A549 (cell line): Measurements from ENCODE around the gene KRTAP4-1. TPM values are rescaled to one million over a fixed set of nuclear protein-coding genes. Genes with fewer than 3 reads are reported as not detected.
"Not testable (repeated sequence)": the region's sequence is repeated elsewhere in the genome, so short reads cannot be mapped to it uniquely, and the experiment has no call there.

Experiments
- ATAC-seq, 2 experiments: fragments of 200-7000 bp in 1 of 2; fragments of >200 bp in 1 of 2; cut with Nextera tagmentation in 1 of 2; cut with Tn5 transposase in 1 of 2; 3 replicates each; pipeline versions ENCODE4 v1.8.0 to v1.9.1; 2018 to 2020; ENCODE audit warnings: mild to moderate bottlenecking in 1 of 2, moderate library complexity in 1 of 2
- CTCF ChIA-PET: fragments of 300-600 bp; sonication (Branson Sonifier 250); formaldehyde crosslinking; extraction: SDS; loops from one replicate; lab custom pipeline; 2021; ENCODE audit warnings: antibody characterized with exemption, inconsistent platforms; lab: Yijun Ruan, JAX
- POLR2A ChIA-PET: fragments of 350-600 bp; formaldehyde crosslinking; extraction: SDS; loops from one replicate; lab custom pipeline; 2021; ENCODE audit warnings: antibody characterized with exemption, inconsistent platforms; lab: Yijun Ruan, JAX
- DNase-seq, 2 experiments: peaks; one replicate each; pipeline versions ENCODE4 v3.0.0 to v3.0.0-alpha.2; 2011 to 2016; ENCODE audit warnings: low read depth in 1 of 2, low spot score in 1 of 2
- FAIRE-seq: peaks from 2 replicates; lab custom pipeline; 2011; peaks lifted over from hg19 to GRCh38; lab: Jason Lieb, UNC
- H3K27ac ChIP-seq, 2 experiments: fragments of >200 bp; sonication (Bioruptor Twin); formaldehyde crosslinking; 3 replicates each; pipeline ENCODE4 v1.5.1; 2016 to 2017
- H3K4me1 ChIP-seq: fragments of >200 bp; sonication (Bioruptor Twin); formaldehyde crosslinking; 3 replicates; pipeline ENCODE4 v1.6.1; 2016
- H3K4me2 ChIP-seq: fragments of >200 bp; sonication (Bioruptor Twin); formaldehyde crosslinking; 3 replicates; pipeline ENCODE4 v1.6.1; 2016
- H3K4me3 ChIP-seq: fragments of >200 bp; sonication (Bioruptor Twin); formaldehyde crosslinking; 3 replicates; pipeline ENCODE4 v1.5.1; 2016
- H3K9me3 ChIP-seq: fragments of >200 bp; sonication (Bioruptor Twin); formaldehyde crosslinking; 3 replicates; pipeline ENCODE4 v1.6.1; 2016
- BHLHE40 ChIP-seq: IDR thresholded peaks from 2 replicates; pipeline ENCODE4 v1.6.1; 2012; ENCODE audit warnings: low read depth, low read length, inconsistent platforms
- CBX2 ChIP-seq: fragments of 200-600 bp; sonication (generic); IDR thresholded peaks from 2 replicates; pipeline ENCODE4 v1.6.1; 2016; ENCODE audit warnings: low read depth, mild to moderate bottlenecking, borderline replicate concordance
- CBX8 ChIP-seq: fragments of 200-600 bp; sonication (generic); IDR thresholded peaks from 2 replicates; pipeline ENCODE4 v1.6.1; 2016
- CEBPB ChIP-seq, 2 experiments: fragments of >200 bp in 1 of 2; sonication (Bioruptor Twin) in 1 of 2; formaldehyde crosslinking in 1 of 2; IDR thresholded peaks; 2 replicates each; pipeline ENCODE4 v1.6.1; 2012 to 2016
- EHMT2 ChIP-seq: fragments of 200-600 bp; sonication (generic); IDR thresholded peaks from 2 replicates; pipeline ENCODE4 v1.6.1; 2016; ENCODE audit warnings: antibody characterized with exemption, low read depth, mild to moderate bottlenecking, moderate library complexity
- GATA3 ChIP-seq: IDR thresholded peaks from 2 replicates; pipeline ENCODE4 v1.6.1; 2012; ENCODE audit warnings: borderline replicate concordance
- HOXB5 ChIP-seq: fragments of 250-450 bp; sonication (Bioruptor Pico); IDR thresholded peaks from 2 replicates; pipeline ENCODE4 v1.5.0; 2020; ENCODE audit warnings: mild to moderate bottlenecking, moderate library complexity
- JUN ChIP-seq, 2 experiments: fragments of >200 bp; sonication (Bioruptor Twin); formaldehyde crosslinking; IDR thresholded peaks; 2 replicates in 1 of 2; 3 replicates in 1 of 2; pipeline ENCODE4 v1.6.1; 2016 to 2017
- MAZ ChIP-seq: fragments of 150-350 bp; IDR thresholded peaks from 2 replicates; pipeline ENCODE4 v1.6.1; 2014; ENCODE audit warnings: antibody characterized with exemption, low read depth, low read length, borderline replicate concordance
- POLR2AphosphoS2 ChIP-seq: conservative IDR thresholded peaks from 2 replicates; pipeline ENCODE4 v1.6.1; 2012; ENCODE audit warnings: low read length, improper control_type of control experiment, inconsistent platforms
- RNF2 ChIP-seq: fragments of 200-600 bp; sonication (generic); IDR thresholded peaks from 2 replicates; pipeline ENCODE4 v1.6.1; 2016; ENCODE audit warnings: low read depth, mild to moderate bottlenecking, antibody characterized with exemption, moderate library complexity, borderline replicate concordance
- ZC3H11A ChIP-seq: fragments of 450-650 bp; IDR thresholded peaks from 2 replicates; pipeline ENCODE4 v1.6.1; 2014; ENCODE audit warnings: antibody characterized with exemption, mild to moderate bottlenecking
- ZFP36 ChIP-seq: fragments of 450-650 bp; IDR thresholded peaks from 2 replicates; pipeline ENCODE4 v1.6.1; 2014; ENCODE audit warnings: borderline replicate concordance; ENCODE audit not compliant: partially characterized antibody
- ZNF302 ChIP-seq: fragments of 250-450 bp; sonication (Bioruptor Pico); IDR thresholded peaks from 2 replicates; pipeline ENCODE4 v1.9.0; 2021; ENCODE audit warnings: inconsistent platforms, mild to moderate bottlenecking, moderate library complexity
- WGBS: methylation state at CpG from one replicate; pipeline ENCODE4 v1.1.6; 2017; ENCODE audit errors: missing lambda C conversion rate; 5-methylcytosine and 5-hydroxymethylcytosine counted together
- polyA plus RNA-seq, 4 experiments: library from polyadenylated mRNA; depleted of rRNA in 3 of 4; stranded (reverse); fragments of >200 nt; fragmentation: RNase III in 1 of 4; extraction: RNeasy Plus Mini Kit Qiagen cat#74134 plus additional on column Dnase treatment in 1 of 4; gene quantifications; 2 replicates in 3 of 4; 3 replicates in 1 of 4; pipeline ENCODE4 v1.2.3, GENCODE V29; 2011 to 2017
- TF ChIP-seq, protein P1 (sequence below): IDR thresholded peaks from 2 replicates; pipeline ENCODE4 v1.6.1; 2012
- TF ChIP-seq, protein P2 (sequence below): fragments of >200 bp; sonication (Bioruptor Twin); formaldehyde crosslinking; IDR thresholded peaks from 3 replicates; pipeline ENCODE4 v1.5.1; 2016
- TF ChIP-seq, protein P3 (sequence below): fragments of 150-350 bp; IDR thresholded peaks from 2 replicates; pipeline ENCODE4 v1.6.1; 2014; ENCODE audit warnings: low read depth, mild to moderate bottlenecking, low read length
- TF ChIP-seq, protein P4 (sequence below): fragments of 450-650 bp; IDR thresholded peaks from 2 replicates; pipeline ENCODE4 v1.6.1; 2014; ENCODE audit warnings: antibody characterized with exemption
- TF ChIP-seq, protein P5 (sequence below): fragments of 200-600 bp; sonication (generic); IDR thresholded peaks from 2 replicates; pipeline ENCODE4 v1.6.1; 2016; ENCODE audit warnings: antibody characterized with exemption, mild to moderate bottlenecking, moderate library complexity

KRTAP4-1 gene
- polyA plus RNA-seq, 2 of the 4 experiments (the other 2 are of a cell fraction), result 0.12 to 0.32 TPM

DNA sequence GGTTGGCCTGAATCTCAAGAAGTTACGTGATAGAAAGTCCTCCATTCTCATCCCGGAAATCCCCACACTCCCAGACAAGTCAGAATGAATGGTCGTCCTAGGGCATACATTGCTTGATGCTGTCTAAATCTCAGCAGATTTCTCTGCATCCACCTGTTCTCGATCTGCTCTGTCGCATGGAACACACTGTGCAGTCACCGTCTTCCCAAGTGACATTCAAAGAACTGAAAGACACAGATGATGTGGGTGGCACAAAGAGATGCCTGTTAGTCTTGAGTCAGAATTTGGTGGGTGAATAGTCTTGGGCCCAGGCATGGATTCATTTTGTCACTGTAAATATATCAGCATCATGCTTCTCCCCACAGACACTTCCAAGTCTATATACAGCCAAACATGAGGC lies 47.0 kb upstream of the KRTAP4-1 start (continued):
- TF ChIP-seq, protein P1, sequence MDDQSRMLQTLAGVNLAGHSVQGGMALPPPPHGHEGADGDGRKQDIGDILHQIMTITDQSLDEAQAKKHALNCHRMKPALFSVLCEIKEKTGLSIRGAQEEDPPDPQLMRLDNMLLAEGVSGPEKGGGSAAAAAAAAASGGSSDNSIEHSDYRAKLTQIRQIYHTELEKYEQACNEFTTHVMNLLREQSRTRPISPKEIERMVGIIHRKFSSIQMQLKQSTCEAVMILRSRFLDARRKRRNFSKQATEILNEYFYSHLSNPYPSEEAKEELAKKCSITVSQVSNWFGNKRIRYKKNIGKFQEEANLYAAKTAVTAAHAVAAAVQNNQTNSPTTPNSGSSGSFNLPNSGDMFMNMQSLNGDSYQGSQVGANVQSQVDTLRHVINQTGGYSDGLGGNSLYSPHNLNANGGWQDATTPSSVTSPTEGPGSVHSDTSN, result no peak
- no peak for TF ChIP-seq HOXB5 (CRISPR knock-in tag)

DNA sequence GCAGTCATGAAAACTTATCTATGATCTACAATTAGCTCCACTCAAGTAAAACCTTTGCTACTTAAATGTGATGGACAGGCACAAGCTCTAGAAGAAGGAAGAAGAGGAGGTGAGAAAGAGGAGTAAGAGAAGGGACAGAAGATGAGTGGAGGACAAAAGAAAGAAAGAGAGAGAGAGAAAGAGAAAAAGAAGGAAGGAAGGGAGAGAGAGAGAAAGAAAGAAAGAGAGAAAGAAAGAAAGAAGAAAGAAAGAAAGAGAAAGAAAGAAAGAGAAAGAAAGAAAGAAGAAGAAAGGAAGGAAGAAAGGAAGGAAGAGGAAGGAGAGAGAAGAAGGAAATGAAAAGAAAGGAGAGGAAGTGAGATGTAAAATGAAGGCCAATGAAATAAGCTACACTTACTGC lies 45.4 kb upstream of the KRTAP4-1 start:
- no peaks in the 10 kb centered on the region for H3K9me3 ChIP-seq
- CTCF ChIA-PET, result interaction anchor here (0.8 kb wide), 1 partner anchor 60 kb away, joined by 3 read pairs; no protein-coding TSS in a partner anchor
- H3K4me3 ChIP-seq, result no peak overlapping the region
- H3K4me1 ChIP-seq, result no peaks in the 10 kb centered on the region
- H3K4me2 ChIP-seq, result no peak overlapping the region
- ATAC-seq (no peak), DNase-seq (no peak), FAIRE-seq (no peak)
- POLR2A ChIA-PET, result no interaction called here
- no peak overlapping the region for H3K27ac ChIP-seq
- TF ChIP-seq JUN (IDR thresholded peaks at IDR 0.05) (no peak), CBX8 (no peak), CBX2 (no peak), HOXB5 (CRISPR knock-in tag) (no peak), GATA3 (no peak), CEBPB (IDR thresholded peaks at IDR 0.05) (no peak), ZFP36 (no peak), RNF2 (no peak), ZC3H11A (no peak), BHLHE40 (no peak)
- TF ChIP-seq, protein P2, sequence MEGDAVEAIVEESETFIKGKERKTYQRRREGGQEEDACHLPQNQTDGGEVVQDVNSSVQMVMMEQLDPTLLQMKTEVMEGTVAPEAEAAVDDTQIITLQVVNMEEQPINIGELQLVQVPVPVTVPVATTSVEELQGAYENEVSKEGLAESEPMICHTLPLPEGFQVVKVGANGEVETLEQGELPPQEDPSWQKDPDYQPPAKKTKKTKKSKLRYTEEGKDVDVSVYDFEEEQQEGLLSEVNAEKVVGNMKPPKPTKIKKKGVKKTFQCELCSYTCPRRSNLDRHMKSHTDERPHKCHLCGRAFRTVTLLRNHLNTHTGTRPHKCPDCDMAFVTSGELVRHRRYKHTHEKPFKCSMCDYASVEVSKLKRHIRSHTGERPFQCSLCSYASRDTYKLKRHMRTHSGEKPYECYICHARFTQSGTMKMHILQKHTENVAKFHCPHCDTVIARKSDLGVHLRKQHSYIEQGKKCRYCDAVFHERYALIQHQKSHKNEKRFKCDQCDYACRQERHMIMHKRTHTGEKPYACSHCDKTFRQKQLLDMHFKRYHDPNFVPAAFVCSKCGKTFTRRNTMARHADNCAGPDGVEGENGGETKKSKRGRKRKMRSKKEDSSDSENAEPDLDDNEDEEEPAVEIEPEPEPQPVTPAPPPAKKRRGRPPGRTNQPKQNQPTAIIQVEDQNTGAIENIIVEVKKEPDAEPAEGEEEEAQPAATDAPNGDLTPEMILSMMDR, result no peak
- TF ChIP-seq, protein P3, sequence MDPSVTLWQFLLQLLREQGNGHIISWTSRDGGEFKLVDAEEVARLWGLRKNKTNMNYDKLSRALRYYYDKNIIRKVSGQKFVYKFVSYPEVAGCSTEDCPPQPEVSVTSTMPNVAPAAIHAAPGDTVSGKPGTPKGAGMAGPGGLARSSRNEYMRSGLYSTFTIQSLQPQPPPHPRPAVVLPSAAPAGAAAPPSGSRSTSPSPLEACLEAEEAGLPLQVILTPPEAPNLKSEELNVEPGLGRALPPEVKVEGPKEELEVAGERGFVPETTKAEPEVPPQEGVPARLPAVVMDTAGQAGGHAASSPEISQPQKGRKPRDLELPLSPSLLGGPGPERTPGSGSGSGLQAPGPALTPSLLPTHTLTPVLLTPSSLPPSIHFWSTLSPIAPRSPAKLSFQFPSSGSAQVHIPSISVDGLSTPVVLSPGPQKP, result no peak
- TF ChIP-seq, protein P1, result no peak

DNA sequence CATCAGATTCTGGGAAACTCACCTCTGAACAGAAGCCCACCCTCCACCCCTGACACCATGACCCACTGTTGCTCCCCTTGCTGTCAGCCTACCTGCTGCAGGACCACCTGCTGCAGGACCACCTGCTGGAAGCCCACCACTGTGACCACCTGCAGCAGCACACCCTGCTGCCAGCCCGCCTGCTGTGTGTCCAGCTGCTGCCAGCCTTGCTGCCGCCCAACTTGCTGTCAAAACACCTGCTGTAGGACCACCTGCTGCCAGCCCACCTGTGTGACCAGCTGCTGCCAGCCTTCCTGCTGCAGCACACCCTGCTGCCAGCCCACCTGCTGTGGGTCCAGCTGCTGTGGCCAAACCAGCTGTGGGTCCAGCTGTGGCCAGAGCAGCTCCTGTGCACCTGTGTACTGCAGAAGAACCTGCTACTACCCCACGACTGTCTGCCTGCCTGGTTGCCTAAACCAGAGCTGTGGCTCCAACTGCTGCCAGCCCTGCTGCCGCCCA lies 41.9 kb upstream of the KRTAP4-1 start, which contains the start of gene KRTAP9-2:
KRTAP9-2 (plus strand) TSS at position 51 of the 498 bp plus-strand sequence; CDS start at position 58, 7 bp downstream.
- POLR2A ChIA-PET, H3K4me3 ChIP-seq, H3K4me2 ChIP-seq, CTCF ChIA-PET, H3K9me3 ChIP-seq, DNase-seq, ATAC-seq, H3K4me1 ChIP-seq, H3K27ac ChIP-seq, FAIRE-seq: not testable (repeated sequence)
- WGBS, result 48% methylated on average over 3 of the region's 4 CpGs

DNA sequence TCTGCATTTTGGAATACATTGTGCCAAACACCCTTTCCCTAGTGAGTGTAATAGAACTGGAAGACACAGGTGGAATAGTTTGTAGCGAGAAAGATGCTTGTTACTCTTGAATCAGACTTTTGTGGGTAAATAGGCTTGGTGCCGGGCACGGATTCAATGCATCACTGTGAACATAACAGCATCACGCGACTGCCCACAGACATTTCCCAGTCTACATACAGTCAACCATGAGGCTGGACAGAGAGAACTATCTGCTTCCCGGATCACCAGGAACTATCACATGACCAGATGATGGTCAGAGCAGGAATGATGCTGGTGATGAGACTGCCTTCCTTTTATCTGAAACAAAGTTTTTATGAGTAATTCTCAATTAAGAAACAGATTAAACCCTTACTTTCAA lies 41.3 kb upstream of the KRTAP4-1 start:
- no peak overlapping the region for H3K4me3 ChIP-seq
- no peaks in the 10 kb centered on the region for H3K9me3 ChIP-seq
- no peak overlapping the region for H3K4me2 ChIP-seq
- H3K27ac ChIP-seq, result no peak overlapping the region
- ATAC-seq, result no peak
- no peaks in the 10 kb centered on the region for H3K4me1 ChIP-seq
- ChIA-PET CTCF (interaction anchor here (1.1 kb wide), 1 partner anchor 37 kb away, joined by 4 read pairs; no protein-coding TSS in a partner anchor), POLR2A (no interaction called here)
- DNase-seq, result no peak
- WGBS, result 90% methylated on average over 6 of the region's 6 CpGs
- FAIRE-seq, result peak; percentile 80
- no peak for TF ChIP-seq POLR2AphosphoS2
- TF ChIP-seq, protein P4, sequence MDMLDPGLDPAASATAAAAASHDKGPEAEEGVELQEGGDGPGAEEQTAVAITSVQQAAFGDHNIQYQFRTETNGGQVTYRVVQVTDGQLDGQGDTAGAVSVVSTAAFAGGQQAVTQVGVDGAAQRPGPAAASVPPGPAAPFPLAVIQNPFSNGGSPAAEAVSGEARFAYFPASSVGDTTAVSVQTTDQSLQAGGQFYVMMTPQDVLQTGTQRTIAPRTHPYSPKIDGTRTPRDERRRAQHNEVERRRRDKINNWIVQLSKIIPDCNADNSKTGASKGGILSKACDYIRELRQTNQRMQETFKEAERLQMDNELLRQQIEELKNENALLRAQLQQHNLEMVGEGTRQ, result no peak
- TF ChIP-seq, protein P5, sequence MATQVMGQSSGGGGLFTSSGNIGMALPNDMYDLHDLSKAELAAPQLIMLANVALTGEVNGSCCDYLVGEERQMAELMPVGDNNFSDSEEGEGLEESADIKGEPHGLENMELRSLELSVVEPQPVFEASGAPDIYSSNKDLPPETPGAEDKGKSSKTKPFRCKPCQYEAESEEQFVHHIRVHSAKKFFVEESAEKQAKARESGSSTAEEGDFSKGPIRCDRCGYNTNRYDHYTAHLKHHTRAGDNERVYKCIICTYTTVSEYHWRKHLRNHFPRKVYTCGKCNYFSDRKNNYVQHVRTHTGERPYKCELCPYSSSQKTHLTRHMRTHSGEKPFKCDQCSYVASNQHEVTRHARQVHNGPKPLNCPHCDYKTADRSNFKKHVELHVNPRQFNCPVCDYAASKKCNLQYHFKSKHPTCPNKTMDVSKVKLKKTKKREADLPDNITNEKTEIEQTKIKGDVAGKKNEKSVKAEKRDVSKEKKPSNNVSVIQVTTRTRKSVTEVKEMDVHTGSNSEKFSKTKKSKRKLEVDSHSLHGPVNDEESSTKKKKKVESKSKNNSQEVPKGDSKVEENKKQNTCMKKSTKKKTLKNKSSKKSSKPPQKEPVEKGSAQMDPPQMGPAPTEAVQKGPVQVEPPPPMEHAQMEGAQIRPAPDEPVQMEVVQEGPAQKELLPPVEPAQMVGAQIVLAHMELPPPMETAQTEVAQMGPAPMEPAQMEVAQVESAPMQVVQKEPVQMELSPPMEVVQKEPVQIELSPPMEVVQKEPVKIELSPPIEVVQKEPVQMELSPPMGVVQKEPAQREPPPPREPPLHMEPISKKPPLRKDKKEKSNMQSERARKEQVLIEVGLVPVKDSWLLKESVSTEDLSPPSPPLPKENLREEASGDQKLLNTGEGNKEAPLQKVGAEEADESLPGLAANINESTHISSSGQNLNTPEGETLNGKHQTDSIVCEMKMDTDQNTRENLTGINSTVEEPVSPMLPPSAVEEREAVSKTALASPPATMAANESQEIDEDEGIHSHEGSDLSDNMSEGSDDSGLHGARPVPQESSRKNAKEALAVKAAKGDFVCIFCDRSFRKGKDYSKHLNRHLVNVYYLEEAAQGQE, result no peak
- TF ChIP-seq CEBPB (IDR thresholded peaks at IDR 0.05), result no peak
- TF ChIP-seq ZNF302 (CRISPR knock-in tag), result no peak
- TF ChIP-seq ZFP36, result no peak
- TF ChIP-seq EHMT2, result no peak
- no peak for TF ChIP-seq MAZ
